HepG2 (cell line): ENCODE measurements around the gene ALG8. TPM values are rescaled to one million over a fixed set of nuclear protein-coding genes. Genes with fewer than 3 reads are reported as not detected.

Source experiments
- ATAC-seq: fragments of 200-7000 bp; cut with Tn5 transposase; 3 replicates; pipeline ENCODE4 v1.9.1; 2020; ENCODE audit warnings: mild to moderate bottlenecking, moderate library complexity
- BruUV-seq: library from RNA; stranded (reverse); fragments of 400-500 nt; replicated peaks from 2 replicates; lab custom pipeline; 2021; lab: Mats Ljungman, UMichigan
- CTCF ChIA-PET: fragments of 300-600 bp; formaldehyde crosslinking; extraction: SDS; loops from one replicate; lab custom pipeline; 2021; ENCODE audit warnings: low total read pairs, inconsistent platforms, low intra/inter-chr PET ratio; lab: Yijun Ruan, JAX
- POLR2A ChIA-PET: fragments of 350-600 bp; sonication (Branson Sonifier 250); formaldehyde crosslinking; loops from one replicate; lab custom pipeline; 2020; ENCODE audit warnings: antibody characterized with exemption, inconsistent platforms; lab: Yijun Ruan, JAX
- DNase-seq: peaks from one replicate; pipeline ENCODE4 v3.0.0-alpha.2; 2015; ENCODE audit warnings: low spot score
- FAIRE-seq: peaks from 3 replicates; lab custom pipeline; 2011; peaks lifted over from hg19 to GRCh38; lab: Jason Lieb, UNC
- H2AFZ ChIP-seq: one replicate; pipeline ENCODE4 v1.6.1; 2011; ENCODE audit warnings: low read length, inconsistent platforms
- H3K27ac ChIP-seq: fragments of 300-600 bp; 3 replicates; pipeline ENCODE4 v1.8.0; 2011; ENCODE audit warnings: mixed run types, mild to moderate bottlenecking, mixed read lengths, low read length, inconsistent platforms; ENCODE audit not compliant: insufficient read depth; ENCODE audit errors: extremely low read length
- H3K27me3 ChIP-seq, 2 experiments: fragments of 200-600 bp in 1 of 2; 2 replicates in 1 of 2; 3 replicates in 1 of 2; pipeline versions ENCODE4 v1.6.0 to v1.8.0; 2011; ENCODE audit warnings: low read length in 2 of 2, mild to moderate bottlenecking in 2 of 2, moderate library complexity in 2 of 2, inconsistent platforms in 1 of 2; ENCODE audit not compliant: insufficient read depth in 2 of 2, control insufficient read depth in 1 of 2
- H3K36me3 ChIP-seq, 2 experiments: fragments of 200-600 bp in 1 of 2; replicated peaks in 1 of 2; 2 replicates in 1 of 2; 3 replicates in 1 of 2; pipeline versions ENCODE4 v1.5.1 to v1.8.0; 2011; ENCODE audit warnings: low read length in 2 of 2, inconsistent platforms in 1 of 2; ENCODE audit not compliant: insufficient read depth in 2 of 2, control insufficient read depth in 1 of 2
- H3K4me1 ChIP-seq: 2 replicates; pipeline ENCODE4 v1.5.1; 2012; ENCODE audit warnings: low read length, inconsistent platforms; ENCODE audit not compliant: insufficient read depth
- H3K4me2 ChIP-seq: 2 replicates; pipeline ENCODE4 v1.6.0; 2011; ENCODE audit warnings: low read depth, low read length, inconsistent platforms
- H3K4me3 ChIP-seq, 3 experiments: fragments of 200-600 bp in 1 of 3; sonication (generic), shearing (Covaris generic) in 1 of 3; replicated peaks in 1 of 3; 2 replicates each; pipeline ENCODE4 v1.5.1; 2011 to 2016; ENCODE audit warnings: low read length in 3 of 3, inconsistent platforms in 2 of 3, low read depth in 2 of 3, mild to moderate bottlenecking in 2 of 3, control low read depth in 1 of 3, mixed read lengths in 1 of 3; ENCODE audit not compliant: insufficient read depth in 1 of 3
- H3K79me2 ChIP-seq: one replicate; pipeline ENCODE4 v1.6.1; 2011; ENCODE audit warnings: low read length, inconsistent platforms; ENCODE audit not compliant: insufficient read depth
- H3K9ac ChIP-seq: 2 replicates; pipeline ENCODE4 v1.6.0; 2011; ENCODE audit warnings: mild to moderate bottlenecking, low read depth, low read length, inconsistent platforms; ENCODE audit not compliant: insufficient read depth
- H3K9me3 ChIP-seq: 2 replicates; pipeline ENCODE4 v1.5.1; 2012; ENCODE audit warnings: mild to moderate bottlenecking, low read length
- H4K20me1 ChIP-seq: 2 replicates; pipeline ENCODE4 v1.6.0; 2011; ENCODE audit warnings: inconsistent platforms, mild to moderate bottlenecking, low read length, moderate library complexity; ENCODE audit not compliant: insufficient read depth
- AHDC1 ChIP-seq: sonication (generic); formaldehyde crosslinking; IDR thresholded peaks from 2 replicates; pipeline ENCODE4 v1.5.1; 2020; ENCODE audit warnings: mild to moderate bottlenecking, missing genetic modification reagents, borderline replicate concordance
- CBX5 ChIP-seq: sonication (generic); formaldehyde crosslinking; IDR thresholded peaks from 2 replicates; pipeline ENCODE4 v1.4.0; 2020; ENCODE audit warnings: missing genetic modification reagents, borderline replicate concordance
- HNRNPH1 ChIP-seq: fragments of 200-400 bp; formaldehyde crosslinking; optimal IDR thresholded peaks from 2 replicates; pipeline ENCODE3; 2017; ENCODE audit warnings: mild to moderate bottlenecking, low read depth, low read length
- PLRG1 ChIP-seq: fragments of 450-650 bp; conservative IDR thresholded peaks from 2 replicates; pipeline ENCODE4 v1.6.1; 2016
- SMAD9 ChIP-seq: sonication (generic); formaldehyde crosslinking; IDR thresholded peaks from 2 replicates; pipeline ENCODE4 v1.5.1; 2020; ENCODE audit warnings: mild to moderate bottlenecking, missing genetic modification reagents
- SRSF1 ChIP-seq: fragments of 200-400 bp; formaldehyde crosslinking; optimal IDR thresholded peaks from 2 replicates; pipeline ENCODE3; 2017; ENCODE audit warnings: mild to moderate bottlenecking, low read depth, low read length, moderate library complexity
- TFAP4 ChIP-seq: sonication (generic); IDR thresholded peaks from 2 replicates; pipeline ENCODE4 v1.6.1; 2016; ENCODE audit warnings: low read depth, borderline replicate concordance
- THAP7 ChIP-seq: sonication (generic); formaldehyde crosslinking; IDR thresholded peaks from 2 replicates; pipeline ENCODE4 v1.8.1; 2023; ENCODE audit warnings: mild to moderate bottlenecking, missing genetic modification reagents
- TRIM24 ChIP-seq: sonication (generic); formaldehyde crosslinking; IDR thresholded peaks from 2 replicates; pipeline ENCODE4 v1.8.0; 2022; ENCODE audit warnings: mild to moderate bottlenecking, missing genetic modification reagents
- ZC3H13 ChIP-seq: sonication (generic); formaldehyde crosslinking; IDR thresholded peaks from 2 replicates; pipeline ENCODE4 v1.8.1; 2023; ENCODE audit warnings: mild to moderate bottlenecking, missing genetic modification reagents, moderate library complexity
- ZNF124 ChIP-seq: sonication (generic); formaldehyde crosslinking; IDR thresholded peaks from 2 replicates; pipeline ENCODE4 v1.4.0; 2020; ENCODE audit warnings: missing genetic modification reagents
- ZNF292 ChIP-seq: sonication (generic); formaldehyde crosslinking; IDR thresholded peaks from 2 replicates; pipeline ENCODE4 v1.8.1; 2022; ENCODE audit warnings: mild to moderate bottlenecking, low read depth, missing genetic modification reagents, borderline replicate concordance
- ZNF350 ChIP-seq: sonication (generic); formaldehyde crosslinking; IDR thresholded peaks from 2 replicates; pipeline ENCODE4 v1.4.0; 2020; ENCODE audit warnings: mild to moderate bottlenecking, low read depth, missing genetic modification reagents, borderline replicate concordance
- ZNF503 ChIP-seq: sonication (generic); formaldehyde crosslinking; IDR thresholded peaks from 2 replicates; pipeline ENCODE4 v1.4.0; 2020; ENCODE audit warnings: missing genetic modification reagents
- ZNF557 ChIP-seq: sonication (generic); formaldehyde crosslinking; IDR thresholded peaks from 2 replicates; pipeline ENCODE4 v1.4.0; 2020; ENCODE audit warnings: missing genetic modification reagents
- ZNF691 ChIP-seq: sonication (generic); formaldehyde crosslinking; IDR thresholded peaks from 2 replicates; pipeline ENCODE4 v1.4.0; 2020; ENCODE audit warnings: missing genetic modification reagents, low read depth, mild to moderate bottlenecking, borderline replicate concordance
- WGBS: methylation state at CpG from one replicate; pipeline ENCODE4 v1.1.6; 2017; ENCODE audit warnings: low lambda C conversion rate; 5-methylcytosine and 5-hydroxymethylcytosine counted together
- in situ Hi-C: cut with HindIII; loops from 2 replicates; pipeline ENCODE4 v1.10.0; 2017; ENCODE audit warnings: low pct_unique_long_range_greater_than_20kb; ENCODE audit not compliant: extremely low pct_ligation_motif_present
- intact Hi-C: fragments of 100-400 bp; cut with micrococcal nuclease; formaldehyde crosslinking; loops from one replicate; pipeline ENCODE4 v1.10.0; 2022; ENCODE audit not compliant: unreplicated experiment
- polyA plus RNA-seq, 8 experiments: library from polyadenylated mRNA; depleted of rRNA in 3 of 8; stranded (reverse) in 7 of 8; unstranded in 1 of 8; fragments of >200 nt; fragmentation: Illumina TruSeq in 4 of 8; extraction: Trizol in 4 of 8; gene quantifications; 2 replicates each; pipeline versions ENCODE4 v1.2.1 to v1.2.3, GENCODE V29; 2011 to 2016; ENCODE audit warnings: low read depth in 4 of 8, missing spikeins in 1 of 8, mixed read lengths in 1 of 8; ENCODE audit not compliant: insufficient read depth in 1 of 8
- total RNA-seq, 5 experiments: library from RNA; depleted of rRNA; stranded (reverse); fragments of >200 nt; fragmentation: Illumina TruSeq; extraction: Trizol; gene quantifications; 2 replicates each; pipeline ENCODE4 v1.2.3, GENCODE V29; 2016; ENCODE audit warnings: low read depth in 1 of 5

The ALG8 gene
- total and polyA plus RNA-seq, 2 of the 13 experiments (the other 11 are each of a cell fraction or from before 2014, with no cell fraction given), result 75.8 to 88.0 TPM

GRCh38 chr11:78056093-78056492 lies 83.3 kb downstream of the ALG8 start:
- Histone ChIP-seq H3K4me1 (peaks cover 59% of the 10 kb centered on the region), H3K27me3 (no peaks in the 10 kb centered on the region), H3K27ac (no peak overlapping the region), H2AFZ (no peak overlapping the region), H3K36me3 (no peaks in the 10 kb centered on the region), H3K4me3 (no peak overlapping the region), H4K20me1 (no peaks in the 10 kb centered on the region), H3K9ac (no peak overlapping the region), H3K4me2 (no peak overlapping the region), H3K79me2 (no peaks in the 10 kb centered on the region), H3K9me3 (no peaks in the 10 kb centered on the region)
- BruUV-seq, result no TSS peak
- DNase-seq, result no peak
- no peak for ATAC-seq
- TF ChIP-seq AHDC1 (CRISPR knock-in tag) (no peak), ZNF292 (CRISPR knock-in tag) (no peak), ZNF691 (CRISPR knock-in tag) (no peak), THAP7 (no peak), ZC3H13 (CRISPR knock-in tag) (no peak), ZNF124 (CRISPR knock-in tag) (no peak), ZNF350 (CRISPR knock-in tag) (no peak), ZNF503 (CRISPR knock-in tag) (no peak), PLRG1 (no peak), CBX5 (no peak), SRSF1 (no peak), HNRNPH1 (no peak), SMAD9 (CRISPR knock-in tag) (no peak), ZNF557 (no peak), TFAP4 (no peak), TRIM24 (CRISPR knock-in tag) (no peak)
- 96% methylated on average over 3 of the region's 3 CpGs for WGBS
- in situ Hi-C loops, result no loop called here
- no peak for FAIRE-seq
- intact Hi-C loops, result no loop called here
- ChIA-PET CTCF (no interaction called here), POLR2A (interaction anchor here (1.8 kb wide), 1 partner anchor 20 kb away, joined by 4 read pairs; no protein-coding TSS in a partner anchor)
